ENCODE results near the gene STAG1.
"Not testable (repeated sequence)": the region's sequence is repeated elsewhere in the genome, so short reads cannot be mapped to it uniquely, and the experiment has no call there.

Gene STAG1

GRCh38 chr3:136606216-136606615 lies 146.0 kb downstream of the STAG1 start:
- no CpG with 5 or more reads among the region's 7 CpGs for WGBS (ENCODE audit: extremely low coverage, insufficient coverage, insufficient read length)
- not testable (repeated sequence) for H3K4ac ChIP-seq (ENCODE audit: low read depth, low read length); H2AFZ ChIP-seq (ENCODE audit: insufficient read depth, low read length, poor library complexity); H3K9me3 ChIP-seq (ENCODE audit: insufficient read depth, low read depth, low read length); H2BK12ac ChIP-seq (ENCODE audit: low read length); H2AK5ac ChIP-seq (ENCODE audit: low read length); H3K36me3 ChIP-seq (ENCODE audit: control insufficient read depth in 1 of 2, insufficient read depth in 2 of 2, low read length in 2 of 2); H3K27ac ChIP-seq (ENCODE audit: low read depth, low read length); H3K79me2 ChIP-seq (ENCODE audit: control insufficient read depth, insufficient read depth, low read length, poor library complexity); H3K79me1 ChIP-seq (ENCODE audit: low read length); H3K14ac ChIP-seq (ENCODE audit: low read length); H3K18ac ChIP-seq (ENCODE audit: low read length); H4K91ac ChIP-seq (ENCODE audit: low read depth, low read length); H3K27me3 ChIP-seq (ENCODE audit: insufficient read depth, low read length); H3K4me2 ChIP-seq (ENCODE audit: low read length); H4K12ac ChIP-seq (ENCODE audit: low read depth, low read length); H3K23ac ChIP-seq (ENCODE audit: low read length); H2BK120ac ChIP-seq (ENCODE audit: insufficient read depth, low read length, poor library complexity); H2BK5ac ChIP-seq (ENCODE audit: low read depth, low read length, poor library complexity); H3K4me3 ChIP-seq (ENCODE audit: low read depth, low read length); H3K9ac ChIP-seq (ENCODE audit: low read length); H4K8ac ChIP-seq (ENCODE audit: low read depth, low read length); H3K4me1 ChIP-seq (ENCODE audit: control insufficient read depth in 1 of 2, insufficient read depth in 2 of 2, low read length in 2 of 2)
- peak; percentile 84 to 85 for DNase-seq

- no peak overlapping the region for H3K14ac ChIP-seq (ENCODE audit: low read length)
These were observed 147.2 kb downstream of the STAG1 start for GRCh38 chr3:136604961-136605360.

GRCh38 chr3:136602818-136603217 lies 149.4 kb downstream of the STAG1 start:
- Histone ChIP-seq H2BK5ac (ENCODE audit: low read depth, low read length, poor library complexity) (no peak overlapping the region), H4K91ac (ENCODE audit: low read depth, low read length) (no peak overlapping the region), H3K27ac (ENCODE audit: low read depth, low read length) (no peak overlapping the region), H4K12ac (ENCODE audit: low read depth, low read length) (no peak overlapping the region), H2BK120ac (ENCODE audit: insufficient read depth, low read length, poor library complexity) (no peak overlapping the region), H2AFZ (ENCODE audit: insufficient read depth, low read length, poor library complexity) (no peak overlapping the region), H2BK12ac (ENCODE audit: low read length) (no peak overlapping the region), H3K27me3 (ENCODE audit: insufficient read depth, low read length) (no peaks in the 10 kb centered on the region), H3K18ac (ENCODE audit: low read length) (no peak overlapping the region), H3K4ac (ENCODE audit: low read depth, low read length) (no peak overlapping the region), H2AK5ac (ENCODE audit: low read length) (no peak overlapping the region), H3K9me3 (ENCODE audit: insufficient read depth, low read depth, low read length) (no peaks in the 10 kb centered on the region), H4K8ac (ENCODE audit: low read depth, low read length) (no peak overlapping the region), H3K4me3 (ENCODE audit: low read depth, low read length) (no peak overlapping the region), H3K79me2 (ENCODE audit: control insufficient read depth, insufficient read depth, low read length, poor library complexity) (no peaks in the 10 kb centered on the region), H3K79me1 (ENCODE audit: low read length) (no peaks in the 10 kb centered on the region), H3K4me1 (ENCODE audit: control insufficient read depth in 1 of 2, insufficient read depth in 2 of 2, low read length in 2 of 2) (no peaks in the 10 kb centered on the region), H3K9ac (ENCODE audit: low read length) (no peak overlapping the region), H3K23ac (ENCODE audit: low read length) (no peak overlapping the region), H3K4me2 (ENCODE audit: low read length) (no peak overlapping the region), H3K36me3 (ENCODE audit: control insufficient read depth in 1 of 2, insufficient read depth in 2 of 2, low read length in 2 of 2) (no peaks in the 10 kb centered on the region), H3K14ac (ENCODE audit: low read length) (no peak overlapping the region)
- no peak for DNase-seq
- no CpG with 5 or more reads among the region's 2 CpGs for WGBS (ENCODE audit: extremely low coverage, insufficient coverage, insufficient read length)

More at GRCh38 chr3:136604961-136605360, 147.2 kb downstream of the STAG1 start:
- H4K8ac ChIP-seq (ENCODE audit: low read depth, low read length): no peak overlapping the region
- no peak overlapping the region for H4K12ac ChIP-seq (ENCODE audit: low read depth, low read length)
- no peaks in the 10 kb centered on the region for H3K4me1 ChIP-seq (ENCODE audit: control insufficient read depth in 1 of 2, insufficient read depth in 2 of 2, low read length in 2 of 2)
- no peak overlapping the region for H2BK5ac ChIP-seq (ENCODE audit: low read depth, low read length, poor library complexity)
- H3K79me1 ChIP-seq (ENCODE audit: low read length): no peaks in the 10 kb centered on the region
- H3K4ac ChIP-seq (ENCODE audit: low read depth, low read length): no peak overlapping the region
- peaks cover 0 to 2% of the 10 kb centered on the region in 2 experiments for H3K36me3 ChIP-seq (ENCODE audit: control insufficient read depth in 1 of 2, insufficient read depth in 2 of 2, low read length in 2 of 2)
- WGBS (ENCODE audit: extremely low coverage, insufficient coverage, insufficient read length): no CpG with 5 or more reads among the region's 1 CpG
- DNase-seq: peak in 1 of 2 donors; percentile 94
- no peak overlapping the region for H3K4me3 ChIP-seq (ENCODE audit: low read depth, low read length)
- H3K27ac ChIP-seq (ENCODE audit: low read depth, low read length): no peak overlapping the region
- H3K9ac ChIP-seq (ENCODE audit: low read length): no peak overlapping the region
- H3K4me2 ChIP-seq (ENCODE audit: low read length): no peak overlapping the region
- no peak overlapping the region for H3K18ac ChIP-seq (ENCODE audit: low read length)
- H4K91ac ChIP-seq (ENCODE audit: low read depth, low read length): no peak overlapping the region
- no peaks in the 10 kb centered on the region for H3K9me3 ChIP-seq (ENCODE audit: insufficient read depth, low read depth, low read length)
- H2BK12ac ChIP-seq (ENCODE audit: low read length): no peak overlapping the region
- H3K79me2 ChIP-seq (ENCODE audit: control insufficient read depth, insufficient read depth, low read length, poor library complexity): no peaks in the 10 kb centered on the region
- H2AK5ac ChIP-seq (ENCODE audit: low read length): no peak overlapping the region
- H3K27me3 ChIP-seq (ENCODE audit: insufficient read depth, low read length): no peaks in the 10 kb centered on the region
- no peak overlapping the region for H2AFZ ChIP-seq (ENCODE audit: insufficient read depth, low read length, poor library complexity)
- H2BK120ac ChIP-seq (ENCODE audit: insufficient read depth, low read length, poor library complexity): no peak overlapping the region
- H3K23ac ChIP-seq (ENCODE audit: low read length): no peak overlapping the region

GRCh38 chr3:136595913-136596697 lies 156.1 kb downstream of the STAG1 start:
- DNase-seq: peak in 1 of 2 donors; percentile 45
- no CpG with 5 or more reads among the region's 5 CpGs for WGBS (ENCODE audit: extremely low coverage, insufficient coverage, insufficient read length)
- Histone ChIP-seq H3K27ac (ENCODE audit: low read depth, low read length) (no peak overlapping the region), H3K79me1 (ENCODE audit: low read length) (no peaks in the 10 kb centered on the region), H2AK5ac (ENCODE audit: low read length) (no peak overlapping the region), H3K4ac (ENCODE audit: low read depth, low read length) (no peak overlapping the region), H3K18ac (ENCODE audit: low read length) (no peak overlapping the region), H3K79me2 (ENCODE audit: control insufficient read depth, insufficient read depth, low read length, poor library complexity) (no peaks in the 10 kb centered on the region), H2BK12ac (ENCODE audit: low read length) (no peak overlapping the region), H3K9me3 (ENCODE audit: insufficient read depth, low read depth, low read length) (no peaks in the 10 kb centered on the region), H4K8ac (ENCODE audit: low read depth, low read length) (no peak overlapping the region), H3K36me3 (ENCODE audit: control insufficient read depth in 1 of 2, insufficient read depth in 2 of 2, low read length in 2 of 2) (peaks cover 0 to 3% of the 10 kb centered on the region in 2 experiments), H2AFZ (ENCODE audit: insufficient read depth, low read length, poor library complexity) (no peak overlapping the region), H3K9ac (ENCODE audit: low read length) (no peak overlapping the region), H3K4me1 (ENCODE audit: control insufficient read depth in 1 of 2, insufficient read depth in 2 of 2, low read length in 2 of 2) (no peaks in the 10 kb centered on the region), H2BK120ac (ENCODE audit: insufficient read depth, low read length, poor library complexity) (no peak overlapping the region), H4K91ac (ENCODE audit: low read depth, low read length) (no peak overlapping the region), H3K4me3 (ENCODE audit: low read depth, low read length) (no peak overlapping the region), H3K27me3 (ENCODE audit: insufficient read depth, low read length) (no peaks in the 10 kb centered on the region), H4K12ac (ENCODE audit: low read depth, low read length) (no peak overlapping the region), H3K4me2 (ENCODE audit: low read length) (no peak overlapping the region), H3K23ac (ENCODE audit: low read length) (no peak overlapping the region), H2BK5ac (ENCODE audit: low read depth, low read length, poor library complexity) (no peak overlapping the region), H3K14ac (ENCODE audit: low read length) (no peak overlapping the region)

Data from trophoblast cell (in vitro differentiated cells and primary cell).